GM20000 (cell line): Measurements from ENCODE around the gene SARDH.

Experiments
- DNase-seq: peaks from one replicate; pipeline ENCODE4 v3.0.0; 2012; ENCODE audit warnings: low spot score
- CTCF ChIP-seq: IDR thresholded peaks from 2 replicates; pipeline ENCODE4 v1.5.1; 2012; ENCODE audit warnings: mild to moderate bottlenecking, control low read depth; ENCODE audit errors: extremely low read depth, missing control alignments

The SARDH gene

DNA sequence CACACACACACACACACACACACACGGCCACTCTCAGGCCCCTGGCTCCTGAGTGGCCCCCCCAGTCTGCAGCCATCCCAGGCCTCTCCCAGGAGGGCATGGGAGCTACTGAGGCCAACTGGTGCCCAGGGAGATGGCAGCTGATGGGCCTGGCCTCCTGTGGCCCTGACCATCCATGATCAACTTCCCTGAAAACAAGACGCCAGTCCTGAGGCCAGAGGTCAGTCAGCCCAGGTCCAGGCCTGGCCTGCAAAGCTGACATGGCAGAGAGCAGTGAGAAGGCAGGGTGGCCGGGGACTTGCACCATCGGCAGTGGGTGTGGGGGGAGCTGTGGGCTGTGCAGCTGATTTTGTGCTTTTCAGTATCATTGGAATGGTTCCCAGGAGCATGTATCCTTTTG lies 47.0 kb downstream of the SARDH start:
- no peak for TF ChIP-seq CTCF
- no peak for DNase-seq

GRCh38 chr9:133690081-133690561 lies 48.0 kb downstream of the SARDH start:
- DNase-seq = no peak
- TF ChIP-seq CTCF = no peak

DNA sequence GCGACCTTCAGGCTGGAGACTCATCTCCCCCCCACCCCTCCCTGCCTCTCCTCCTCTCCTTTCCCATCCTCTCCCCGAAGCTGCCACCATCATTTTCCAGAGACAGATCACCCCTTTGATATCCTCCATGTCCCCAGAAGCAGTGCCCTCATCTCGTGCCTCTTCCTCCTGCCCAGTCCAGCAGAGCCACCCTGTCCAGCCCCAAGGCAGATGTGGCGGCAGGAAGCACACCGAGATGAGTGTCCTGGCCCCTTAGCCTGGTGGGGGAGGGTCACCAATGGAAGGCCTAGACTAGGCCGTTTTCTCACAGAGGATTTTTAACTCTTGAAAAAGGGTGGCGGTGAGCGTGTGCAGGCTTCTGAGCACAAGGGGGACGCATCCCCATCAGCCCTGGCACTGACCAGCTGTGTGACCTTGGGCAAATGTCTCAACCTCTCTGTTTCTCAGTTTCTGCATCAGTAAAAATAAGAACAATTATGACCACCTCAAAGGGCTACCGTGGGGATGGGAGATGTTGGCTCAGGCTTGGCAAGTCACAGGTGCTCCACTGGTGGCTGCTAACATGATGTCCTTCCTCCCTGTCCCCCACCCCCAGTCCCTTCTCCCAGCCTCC lies 48.9 kb downstream of the SARDH start:
- no peak for TF ChIP-seq CTCF
- DNase-seq = no peak

GRCh38 chr9:133687856-133688761 lies 50.0 kb downstream of the SARDH start:
- no peak for TF ChIP-seq CTCF
- DNase-seq = no peak

DNA sequence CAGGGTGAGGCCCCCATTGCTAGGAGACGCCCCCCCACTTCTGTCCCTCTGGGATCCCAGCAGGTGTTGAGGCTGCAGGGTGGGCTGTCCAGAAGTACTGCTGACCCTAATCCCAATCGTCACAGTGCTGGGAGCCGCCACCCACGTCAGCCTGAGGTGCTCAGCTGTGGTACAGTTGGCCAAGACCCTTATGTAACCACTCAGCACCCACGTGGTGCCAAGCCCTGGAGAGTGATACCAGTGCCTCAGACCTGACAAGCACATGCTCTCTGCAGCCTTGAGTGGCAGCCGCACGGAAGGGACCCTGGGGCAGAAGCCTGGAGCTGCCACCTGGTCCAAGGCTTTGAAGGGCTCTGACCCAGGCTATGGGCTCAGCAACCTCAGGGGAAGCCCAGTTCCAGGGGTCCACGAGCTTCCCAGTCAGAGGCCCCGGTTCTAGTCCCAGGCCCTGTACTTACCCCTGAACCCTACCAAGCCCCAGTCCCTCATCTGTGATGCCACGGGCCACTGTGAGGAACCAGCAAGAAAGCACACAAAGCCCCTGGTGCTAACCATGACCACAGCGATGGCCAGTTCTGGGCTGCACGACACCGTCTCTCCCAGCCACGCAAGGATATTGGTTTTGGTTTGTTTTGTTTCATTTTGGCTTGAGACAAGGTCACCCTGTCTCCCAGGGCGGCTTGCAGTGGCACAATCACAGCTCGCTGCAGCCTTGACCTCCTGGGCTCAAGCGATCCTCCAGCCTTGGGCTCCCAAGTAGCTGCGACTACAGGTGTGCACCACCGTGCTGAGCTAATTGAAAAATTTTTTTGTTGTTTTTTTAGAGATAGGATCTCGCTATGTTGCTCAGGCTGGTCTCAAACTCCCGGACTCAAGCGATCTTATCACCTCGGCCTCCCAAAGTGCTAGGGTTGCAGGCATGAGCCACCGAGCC lies 51.2 kb downstream of the SARDH start:
- TF ChIP-seq CTCF = no peak
- no peak for DNase-seq

DNA sequence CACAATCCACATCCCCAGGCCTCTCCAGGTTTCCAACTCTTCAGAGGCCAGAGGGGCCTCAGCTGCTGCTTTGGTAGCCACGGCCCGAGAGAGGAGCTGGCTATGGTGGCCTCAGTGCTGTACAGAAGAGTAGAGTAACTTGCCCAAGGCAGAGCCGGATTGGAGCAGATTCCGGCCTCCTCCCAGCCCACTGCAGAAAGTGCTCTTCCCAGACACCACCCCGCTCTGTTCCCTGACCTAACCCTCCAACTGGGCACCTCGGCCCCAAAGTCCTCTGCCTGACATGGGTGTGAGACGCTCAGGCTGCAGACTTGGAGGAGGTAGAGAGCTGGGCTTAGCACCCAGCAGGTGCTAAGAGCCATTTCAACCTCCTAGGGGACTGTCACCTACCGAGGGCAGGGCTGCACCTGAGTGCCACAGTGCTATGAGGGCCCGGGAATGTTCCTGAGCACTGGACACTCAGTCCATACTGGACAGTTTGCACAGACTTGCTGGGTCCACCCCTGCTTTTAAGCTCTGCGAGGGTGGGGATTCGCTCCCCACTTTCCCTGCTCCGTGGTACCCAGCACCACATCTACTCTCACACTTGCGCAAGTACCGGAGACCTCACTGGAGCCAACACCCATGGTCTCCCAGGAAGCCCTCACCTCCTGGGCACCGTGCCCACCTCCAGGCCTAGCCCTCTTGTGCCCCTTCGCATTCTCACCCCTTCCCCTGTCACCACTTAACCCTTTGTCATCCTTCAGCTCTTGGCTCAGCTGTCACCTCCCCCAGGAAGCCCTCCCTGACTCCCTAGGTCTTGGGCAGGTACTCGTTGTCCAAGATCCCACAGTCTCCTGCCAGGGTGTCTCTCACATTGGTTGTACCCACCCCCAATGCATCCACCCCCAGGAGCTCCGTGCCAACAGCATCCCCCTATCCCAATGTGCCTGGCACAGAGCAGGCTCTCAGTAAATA lies 52.2 kb downstream of the SARDH start:
- no peak for DNase-seq
- TF ChIP-seq CTCF = no peak
